ENCODE measurements around the gene TPSAB1. TPM values are rescaled to one million over a fixed set of nuclear protein-coding genes. Genes with fewer than 3 reads are reported as not detected.
"Not testable (repeated sequence)": the region's sequence is repeated elsewhere in the genome, so short reads cannot be mapped to it uniquely, and the experiment has no call there.

The TPSAB1 gene
- total RNA-seq, 4 donors from 2014 or later, result 23.8 to 130 (median 59.4) TPM

DNA sequence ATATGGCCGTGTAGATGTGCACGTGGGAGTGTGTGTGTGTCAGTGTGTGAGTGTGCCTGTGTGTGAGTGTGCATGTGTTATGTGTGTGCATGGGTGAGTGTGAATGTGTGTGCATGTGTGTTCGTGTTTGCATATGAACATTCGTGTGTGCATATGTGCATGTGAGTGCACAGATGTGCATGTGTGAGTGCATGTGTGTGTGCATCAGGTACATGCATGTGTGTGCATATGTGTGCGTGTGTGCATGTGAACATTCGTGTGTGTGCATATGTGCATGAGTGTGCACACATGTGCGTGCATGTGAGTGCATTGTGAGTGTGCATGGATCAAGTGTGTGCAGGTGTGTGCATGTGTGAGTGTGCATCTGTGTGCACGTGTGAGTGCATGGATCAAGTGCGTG lies 2.5 kb upstream of the TPSAB1 start:
- Histone ChIP-seq H3K9me3 (no peaks in the 10 kb centered on the region), H3K27ac (no peak overlapping the region), H3K27me3 (no peaks in the 10 kb centered on the region), H3K4me1 (no peaks in the 10 kb centered on the region), H3K36me3 (no peaks in the 10 kb centered on the region), H3K4me3 (no peak overlapping the region)
- TF ChIP-seq POLR2A (IDR thresholded peaks at IDR 0.05), result no peak
- TF ChIP-seq, protein P1, sequence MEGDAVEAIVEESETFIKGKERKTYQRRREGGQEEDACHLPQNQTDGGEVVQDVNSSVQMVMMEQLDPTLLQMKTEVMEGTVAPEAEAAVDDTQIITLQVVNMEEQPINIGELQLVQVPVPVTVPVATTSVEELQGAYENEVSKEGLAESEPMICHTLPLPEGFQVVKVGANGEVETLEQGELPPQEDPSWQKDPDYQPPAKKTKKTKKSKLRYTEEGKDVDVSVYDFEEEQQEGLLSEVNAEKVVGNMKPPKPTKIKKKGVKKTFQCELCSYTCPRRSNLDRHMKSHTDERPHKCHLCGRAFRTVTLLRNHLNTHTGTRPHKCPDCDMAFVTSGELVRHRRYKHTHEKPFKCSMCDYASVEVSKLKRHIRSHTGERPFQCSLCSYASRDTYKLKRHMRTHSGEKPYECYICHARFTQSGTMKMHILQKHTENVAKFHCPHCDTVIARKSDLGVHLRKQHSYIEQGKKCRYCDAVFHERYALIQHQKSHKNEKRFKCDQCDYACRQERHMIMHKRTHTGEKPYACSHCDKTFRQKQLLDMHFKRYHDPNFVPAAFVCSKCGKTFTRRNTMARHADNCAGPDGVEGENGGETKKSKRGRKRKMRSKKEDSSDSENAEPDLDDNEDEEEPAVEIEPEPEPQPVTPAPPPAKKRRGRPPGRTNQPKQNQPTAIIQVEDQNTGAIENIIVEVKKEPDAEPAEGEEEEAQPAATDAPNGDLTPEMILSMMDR (IDR thresholded peaks at IDR 0.05), result no peak
- no peak for DNase-seq

DNA sequence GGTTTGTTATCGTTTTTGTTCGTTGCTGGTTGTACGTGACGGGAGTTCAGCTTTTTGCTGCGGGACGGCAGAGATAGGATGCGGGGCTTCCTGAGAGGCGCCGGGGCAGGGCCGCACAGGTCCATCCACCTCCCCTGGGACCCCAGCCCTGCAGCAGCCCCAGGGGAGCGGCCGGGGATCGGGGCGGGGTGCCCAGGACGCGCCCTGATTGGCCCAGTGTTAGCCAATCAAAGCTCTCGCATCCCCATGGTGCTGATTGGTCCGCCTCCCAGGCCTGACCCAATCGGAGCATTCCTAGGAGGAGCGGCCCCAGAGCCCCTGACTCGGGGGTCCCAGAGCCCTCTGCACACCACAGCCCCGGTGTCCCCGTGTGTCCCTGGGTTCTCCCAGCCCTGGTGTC lies 1.6 kb upstream of the TPSAB1 start:
- H3K4me3 ChIP-seq, H3K27me3 ChIP-seq, H3K36me3 ChIP-seq, H3K27ac ChIP-seq, DNase-seq, H3K9me3 ChIP-seq, H3K4me1 ChIP-seq: not testable (repeated sequence)

DNA sequence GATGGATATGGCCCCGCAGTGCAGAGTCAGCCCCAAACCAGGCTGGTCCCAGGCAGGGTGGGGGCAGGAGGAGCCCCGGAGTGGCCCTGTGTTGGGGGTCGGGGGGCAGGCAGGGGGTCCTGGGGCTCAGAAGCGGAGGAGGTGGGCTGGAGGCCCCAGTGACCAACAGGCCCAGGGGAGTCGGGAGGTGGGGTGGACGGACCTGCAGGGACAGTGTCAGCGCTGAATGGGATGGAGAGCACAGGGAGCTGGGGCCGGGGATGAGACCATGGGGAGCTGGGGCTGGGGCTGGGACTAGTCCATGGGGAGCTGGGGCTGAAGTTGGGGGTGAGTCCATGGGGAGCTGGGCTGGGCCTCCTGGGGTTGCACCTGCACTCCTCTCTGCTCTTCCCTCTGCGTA lies 930 bp upstream of the TPSAB1 start:
- H3K4me3 ChIP-seq, DNase-seq, H3K9me3 ChIP-seq, H3K27me3 ChIP-seq, H3K4me1 ChIP-seq, H3K36me3 ChIP-seq, H3K27ac ChIP-seq: not testable (repeated sequence)

DNA sequence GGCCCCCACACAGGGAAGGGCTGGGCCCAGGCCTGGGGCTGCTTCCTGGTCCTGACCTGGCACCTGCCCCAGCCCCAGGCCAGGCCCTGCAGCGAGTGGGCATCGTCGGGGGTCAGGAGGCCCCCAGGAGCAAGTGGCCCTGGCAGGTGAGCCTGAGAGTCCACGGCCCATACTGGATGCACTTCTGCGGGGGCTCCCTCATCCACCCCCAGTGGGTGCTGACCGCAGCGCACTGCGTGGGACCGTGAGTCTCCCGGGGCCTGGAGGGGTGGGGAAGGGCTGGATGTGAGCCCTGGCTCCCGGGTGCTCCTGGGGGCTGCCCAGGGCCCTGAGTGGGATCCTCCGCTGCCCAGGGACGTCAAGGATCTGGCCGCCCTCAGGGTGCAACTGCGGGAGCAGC lies 576 bp downstream of the TPSAB1 start:
- H3K36me3 ChIP-seq, H3K4me3 ChIP-seq, H3K4me1 ChIP-seq, DNase-seq, H3K9me3 ChIP-seq, H3K27ac ChIP-seq, H3K27me3 ChIP-seq: not testable (repeated sequence)

DNA sequence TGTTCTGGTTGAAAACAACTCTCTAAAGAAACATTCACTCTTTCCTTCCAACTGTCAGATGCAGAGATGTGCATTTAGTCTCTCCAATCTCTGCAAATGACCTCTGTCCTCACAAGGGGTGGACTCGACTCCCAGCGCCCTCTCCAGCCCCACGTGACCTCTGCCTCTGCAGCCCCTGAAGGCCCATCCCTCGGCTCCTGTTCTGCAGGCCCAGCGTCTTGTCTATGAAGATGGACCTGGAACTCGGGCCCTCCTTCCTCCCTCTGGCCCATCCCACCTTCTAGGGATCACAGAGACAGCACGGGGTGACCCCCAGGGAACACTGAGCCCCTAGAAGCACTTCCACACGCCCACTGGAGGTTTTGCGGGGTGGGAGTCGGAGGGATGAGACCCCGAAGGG lies 2.9 kb downstream of the TPSAB1 start:
- H3K27ac ChIP-seq, H3K9me3 ChIP-seq, DNase-seq, H3K4me3 ChIP-seq, H3K4me1 ChIP-seq, H3K36me3 ChIP-seq, H3K27me3 ChIP-seq: not testable (repeated sequence)

DNA sequence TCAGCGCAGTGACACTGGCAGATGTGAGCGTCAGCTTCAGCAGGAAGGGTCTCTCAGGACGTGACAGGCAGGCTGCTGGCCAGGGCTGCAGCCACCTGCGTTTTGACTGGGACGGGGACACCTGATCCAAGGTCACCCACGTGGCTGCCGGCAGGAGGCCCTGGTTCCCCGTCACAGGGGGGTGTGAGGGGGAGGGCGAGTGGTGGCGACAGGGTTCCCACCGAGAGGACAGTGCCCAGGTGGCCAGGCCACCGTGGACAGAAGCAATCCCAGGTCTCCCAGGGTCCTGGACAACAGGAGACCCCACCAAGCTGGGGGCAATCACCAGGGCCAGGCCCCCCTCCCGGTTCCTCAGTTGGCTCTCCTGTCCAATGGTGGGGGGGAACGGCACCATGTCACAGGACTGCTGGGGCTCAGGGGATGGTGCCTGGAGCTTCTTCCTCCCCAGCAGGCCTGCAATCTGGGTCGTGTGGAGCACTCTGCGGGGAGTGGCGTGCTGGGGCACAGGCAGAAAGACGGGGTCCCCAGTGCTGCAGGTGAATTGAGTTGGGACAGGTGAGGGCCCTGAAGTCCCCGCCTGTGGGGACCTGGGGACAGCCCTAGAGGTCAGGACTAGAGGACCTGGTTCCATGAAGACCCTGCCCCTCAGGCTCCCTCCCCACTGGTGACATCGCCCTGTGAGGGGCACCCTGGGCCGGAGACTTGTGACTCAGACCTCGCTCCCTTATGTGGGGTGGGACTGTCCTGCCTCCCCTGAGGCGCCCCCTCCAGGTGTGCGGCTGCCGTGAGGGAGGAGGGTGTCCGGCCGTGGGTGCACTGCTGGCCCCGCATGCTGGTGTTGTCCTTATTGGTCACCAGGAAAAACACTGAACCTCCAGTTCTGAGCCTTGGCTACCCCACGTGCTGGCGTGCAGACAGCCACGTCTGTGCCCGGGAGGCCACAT lies 3.7 kb downstream of the TPSAB1 start:
- H3K27me3 ChIP-seq, H3K9me3 ChIP-seq, H3K4me3 ChIP-seq, DNase-seq, H3K36me3 ChIP-seq, H3K4me1 ChIP-seq, H3K27ac ChIP-seq: not testable (repeated sequence)

DNA sequence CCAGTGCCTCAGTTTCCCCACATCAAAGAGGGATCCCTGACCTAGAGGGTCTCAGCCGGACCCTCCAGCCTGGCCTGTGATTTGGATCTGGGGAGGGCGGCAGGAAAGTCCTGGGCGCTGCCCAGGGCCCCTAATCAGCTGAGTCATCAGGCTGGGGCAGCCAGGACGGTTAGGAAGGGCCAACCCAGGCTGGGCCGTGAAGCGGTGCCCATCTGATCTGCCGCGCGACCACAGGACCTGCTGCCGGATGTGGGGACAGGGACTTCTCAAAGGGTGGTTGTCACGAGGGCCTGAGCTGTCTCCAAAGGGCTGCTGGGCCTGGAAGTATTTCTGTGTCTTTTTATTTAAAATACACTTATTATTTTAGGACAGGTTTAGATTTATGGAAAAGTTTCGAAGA lies 4.4 kb downstream of the TPSAB1 start:
- Histone ChIP-seq H3K27me3 (no peaks in the 10 kb centered on the region), H3K4me3 (no peak overlapping the region), H3K9me3 (no peaks in the 10 kb centered on the region), H3K36me3 (no peaks in the 10 kb centered on the region), H3K4me1 (no peaks in the 10 kb centered on the region), H3K27ac (no peak overlapping the region)
- peak in 1 of 3 donors; percentile 28 for DNase-seq
- TF ChIP-seq, protein P1 (IDR thresholded peaks at IDR 0.05), result no peak
- no peak for TF ChIP-seq POLR2A (IDR thresholded peaks at IDR 0.05)

DNA sequence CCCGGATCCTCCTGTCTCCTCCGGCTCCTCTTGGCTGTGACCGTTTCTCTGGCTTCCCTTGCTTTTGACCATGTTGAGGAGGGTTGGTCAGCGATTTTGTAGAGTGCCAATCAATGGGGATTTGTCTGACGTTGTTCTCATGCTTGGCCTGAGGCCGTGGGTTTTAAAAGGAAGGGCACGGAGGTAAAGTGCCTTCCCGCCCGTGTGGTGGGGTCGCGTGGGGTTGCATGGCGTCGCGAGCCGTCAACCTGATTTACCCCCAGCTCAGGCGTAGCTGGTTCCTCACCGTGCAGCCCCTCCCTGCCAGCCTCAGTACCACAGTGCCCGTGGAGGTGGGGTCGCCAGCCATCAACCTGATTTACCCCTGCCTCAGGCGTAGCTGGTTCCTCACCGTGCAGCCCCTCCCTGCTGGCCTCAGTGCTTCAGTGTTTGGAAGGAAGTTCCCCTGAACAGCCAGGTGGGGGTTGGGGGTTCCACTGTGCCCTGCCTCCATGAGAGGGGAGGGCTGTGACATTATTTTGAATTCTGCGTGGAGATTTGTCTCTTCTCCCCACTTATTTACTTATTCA lies 5.0 kb downstream of the TPSAB1 start:
- TF ChIP-seq, protein P1 (IDR thresholded peaks at IDR 0.05), result no peak
- no peak for TF ChIP-seq POLR2A (IDR thresholded peaks at IDR 0.05)
- H3K4me3 ChIP-seq, result no peak overlapping the region
- H3K27ac ChIP-seq, result no peak overlapping the region
- no peaks in the 10 kb centered on the region for H3K36me3 ChIP-seq
- H3K9me3 ChIP-seq, result no peaks in the 10 kb centered on the region
- H3K4me1 ChIP-seq, result no peaks in the 10 kb centered on the region
- no peak for DNase-seq
- no peaks in the 10 kb centered on the region for H3K27me3 ChIP-seq

DNA sequence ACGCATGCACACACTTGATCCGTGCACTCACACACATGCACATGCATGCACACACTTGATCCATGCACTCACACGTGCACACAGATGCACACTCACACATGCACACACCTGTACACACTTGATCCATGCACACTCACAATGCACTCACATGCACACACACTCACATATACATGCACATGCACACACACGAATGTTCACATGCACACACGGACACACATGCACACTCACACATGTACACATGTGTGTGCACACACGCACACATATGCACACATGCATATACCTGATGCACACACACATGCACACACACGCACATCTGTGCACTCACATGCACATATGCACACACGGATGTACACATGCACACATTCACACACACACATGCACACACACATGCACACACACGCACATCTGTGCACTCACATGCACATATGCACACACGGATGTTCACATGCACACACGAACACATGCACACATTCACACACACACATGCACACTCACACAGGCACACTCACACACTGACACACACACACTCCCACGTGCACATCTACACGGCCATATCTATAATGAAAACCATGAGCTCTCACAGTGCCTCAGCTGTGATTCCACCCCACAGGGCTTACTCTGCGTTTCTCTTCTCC lies 7.5 kb downstream of the TPSAB1 start:
- not testable (repeated sequence) for H3K27ac ChIP-seq, DNase-seq, H3K27me3 ChIP-seq, H3K9me3 ChIP-seq, H3K4me3 ChIP-seq, H3K36me3 ChIP-seq, H3K4me1 ChIP-seq

DNA sequence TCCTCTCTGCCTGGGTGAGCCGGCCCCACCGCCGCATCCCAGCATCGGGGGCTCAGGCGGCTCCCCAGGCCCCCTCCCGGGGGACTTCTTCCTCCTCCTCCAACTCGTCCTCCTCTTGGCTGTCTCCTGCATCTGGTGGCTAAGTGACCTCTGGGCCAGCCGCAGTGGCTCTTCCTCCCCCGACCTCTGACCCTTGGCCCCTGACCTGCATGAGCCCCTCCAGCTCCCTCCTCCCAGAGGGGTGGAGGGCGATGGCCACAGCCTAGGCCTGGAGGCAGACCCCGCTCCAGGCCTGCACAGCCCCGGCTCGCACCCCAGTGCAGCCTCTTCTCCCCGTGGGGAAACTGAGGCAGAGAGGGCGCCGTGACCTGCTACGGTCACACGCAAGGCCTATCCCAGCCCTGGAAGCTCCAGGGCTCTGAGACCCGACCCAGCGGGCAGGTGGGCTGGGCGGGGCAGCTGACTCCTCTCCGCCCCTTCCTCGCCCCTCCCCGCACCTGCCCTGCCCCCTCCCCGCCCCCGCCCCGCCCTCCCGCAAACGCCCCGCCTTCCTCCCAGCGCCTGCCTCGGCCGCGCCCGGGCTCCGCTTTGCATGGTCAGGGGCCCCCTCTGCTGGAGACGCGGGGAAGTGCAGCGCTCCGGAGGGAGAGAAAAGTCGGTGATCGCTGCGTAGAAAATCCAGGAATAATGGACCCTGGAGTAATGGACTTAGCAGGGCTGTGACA lies 8.7 kb downstream of the TPSAB1 start:
- H3K27ac ChIP-seq, DNase-seq, H3K27me3 ChIP-seq, H3K36me3 ChIP-seq, H3K4me3 ChIP-seq, H3K9me3 ChIP-seq, H3K4me1 ChIP-seq: not testable (repeated sequence)

Data from Peyer's patch (tissue), 4 donors.